ENCODE data around the gene ERGIC3.

DNA sequence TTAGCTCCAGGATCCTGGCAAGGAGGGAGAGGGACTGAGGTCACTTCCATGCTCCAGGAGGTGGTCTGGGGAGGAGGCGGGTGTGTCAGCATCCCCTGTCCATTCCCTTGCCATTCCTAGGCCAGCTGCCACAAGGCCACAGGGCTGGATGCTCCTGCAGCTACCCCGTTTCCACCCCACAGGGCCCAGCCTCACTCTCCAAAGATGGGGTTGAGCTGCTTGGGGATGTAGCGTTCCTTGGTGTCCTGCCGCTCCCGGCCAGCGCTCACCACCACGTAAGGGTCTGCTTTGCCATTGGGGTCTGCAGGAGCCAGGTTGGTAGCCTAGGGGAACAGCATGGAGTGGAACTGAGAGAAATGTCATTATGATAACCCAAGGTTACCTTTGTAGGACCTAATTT is 23.0 kb downstream of the ERGIC3 start:
- TF ChIP-seq, protein P1, sequence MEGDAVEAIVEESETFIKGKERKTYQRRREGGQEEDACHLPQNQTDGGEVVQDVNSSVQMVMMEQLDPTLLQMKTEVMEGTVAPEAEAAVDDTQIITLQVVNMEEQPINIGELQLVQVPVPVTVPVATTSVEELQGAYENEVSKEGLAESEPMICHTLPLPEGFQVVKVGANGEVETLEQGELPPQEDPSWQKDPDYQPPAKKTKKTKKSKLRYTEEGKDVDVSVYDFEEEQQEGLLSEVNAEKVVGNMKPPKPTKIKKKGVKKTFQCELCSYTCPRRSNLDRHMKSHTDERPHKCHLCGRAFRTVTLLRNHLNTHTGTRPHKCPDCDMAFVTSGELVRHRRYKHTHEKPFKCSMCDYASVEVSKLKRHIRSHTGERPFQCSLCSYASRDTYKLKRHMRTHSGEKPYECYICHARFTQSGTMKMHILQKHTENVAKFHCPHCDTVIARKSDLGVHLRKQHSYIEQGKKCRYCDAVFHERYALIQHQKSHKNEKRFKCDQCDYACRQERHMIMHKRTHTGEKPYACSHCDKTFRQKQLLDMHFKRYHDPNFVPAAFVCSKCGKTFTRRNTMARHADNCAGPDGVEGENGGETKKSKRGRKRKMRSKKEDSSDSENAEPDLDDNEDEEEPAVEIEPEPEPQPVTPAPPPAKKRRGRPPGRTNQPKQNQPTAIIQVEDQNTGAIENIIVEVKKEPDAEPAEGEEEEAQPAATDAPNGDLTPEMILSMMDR (IDR thresholded peaks at IDR 0.05) = no peak
- no peak for TF ChIP-seq POLR2A (IDR thresholded peaks at IDR 0.05)
